Breast epithelium (tissue), 4 donors: Measurements from ENCODE around the gene KIT. TPM values are rescaled to one million over a fixed set of nuclear protein-coding genes. Genes with fewer than 3 reads are reported as not detected.

Experiments used
- DNase-seq, 2 donors: peaks; one replicate each; pipeline ENCODE4 v3.0.0-alpha.2; 2019; ENCODE audit warnings: low spot score in 2 of 2
- H3K27ac ChIP-seq, 2 donors: fragments of 200-600 bp; sonication (generic) in 1 of 2; one replicate each; pipeline ENCODE4 v1.5.1; 2016 to 2019; ENCODE audit warnings: mild to moderate bottlenecking in 1 of 2
- H3K27me3 ChIP-seq, 2 donors: fragments of 200-600 bp; sonication (generic) in 1 of 2; one replicate each; pipeline versions ENCODE4 v1.5.1 to v1.6.0; 2017 to 2019; ENCODE audit warnings: control low read depth in 1 of 2, mild to moderate bottlenecking in 1 of 2
- H3K36me3 ChIP-seq: fragments of 200-600 bp; one replicate; pipeline ENCODE4 v1.5.1; 2019
- H3K4me1 ChIP-seq, 2 donors: fragments of 200-600 bp; sonication (generic); one replicate each; pipeline ENCODE4 v1.5.1; 2016 to 2019; ENCODE audit warnings: control low read depth in 1 of 2
- H3K4me3 ChIP-seq, 3 donors: fragments of 200-600 bp; sonication (generic); 1 replicate in 2 of 3; 2 replicates in 1 of 3; pipeline ENCODE4 v1.5.1; 2016 to 2019; ENCODE audit warnings: mild to moderate bottlenecking in 3 of 3, moderate library complexity in 2 of 3
- H3K9me3 ChIP-seq, 2 donors: fragments of 200-600 bp; sonication (generic) in 1 of 2; one replicate each; pipeline ENCODE4 v1.5.1; 2016 to 2019; ENCODE audit warnings: control low read depth in 1 of 2
- CTCF ChIP-seq, 3 donors: fragments of 450-650 bp; IDR thresholded peaks; one replicate each; pipeline ENCODE4 v1.5.1; 2016 to 2017; ENCODE audit warnings: antibody characterized with exemption in 3 of 3, mild to moderate bottlenecking in 3 of 3, moderate library complexity in 3 of 3
- POLR2A ChIP-seq: fragments of 450-650 bp; IDR thresholded peaks from one replicate; pipeline ENCODE4 v1.6.1; 2016; ENCODE audit warnings: antibody characterized with exemption, mild to moderate bottlenecking, moderate library complexity
- POLR2AphosphoS5 ChIP-seq, 3 donors: sonication (generic); formaldehyde crosslinking; IDR thresholded peaks; one replicate each; pipeline ENCODE4 v1.6.1; 2017; ENCODE audit warnings: antibody characterized with exemption in 3 of 3
- intact Hi-C: fragments of 100-400 bp; cut with DNase I; formaldehyde crosslinking; loops from one replicate; pipeline ENCODE4 v1.15.1; 2023; ENCODE audit warnings: low total_unique reads
- total RNA-seq, 3 donors: library from RNA; depleted of rRNA; stranded (reverse); fragments of >200 nt; gene quantifications; one replicate each; pipeline ENCODE4 v1.1.0, GENCODE V29; 2016

Gene KIT
- total RNA-seq, 3 donors from 2014 or later, result 23.2 to 297 (median 75.4) TPM

GRCh38 chr4:54727346-54727745, 69.6 kb downstream of the KIT start:
- no peak overlapping the region for H3K4me3 ChIP-seq
- intact Hi-C loops, result no loop called here
- no peaks in the 10 kb centered on the region for H3K4me1 ChIP-seq
- no peaks in the 10 kb centered on the region for H3K9me3 ChIP-seq
- no peaks in the 10 kb centered on the region for H3K27me3 ChIP-seq
- H3K27ac ChIP-seq, result no peak overlapping the region
- no peak for DNase-seq
- no peaks in the 10 kb centered on the region for H3K36me3 ChIP-seq
- TF ChIP-seq POLR2AphosphoS5 (IDR thresholded peaks at IDR 0.05) (no peak), CTCF (IDR thresholded peaks at IDR 0.05) (no peak), POLR2A (no peak)

GRCh38 chr4:54728368-54728767, 70.6 kb downstream of the KIT start:
- H3K4me3 ChIP-seq, result no peak overlapping the region
- H3K4me1 ChIP-seq, result no peaks in the 10 kb centered on the region
- TF ChIP-seq CTCF (IDR thresholded peaks at IDR 0.05), result no peak
- no peak for TF ChIP-seq POLR2AphosphoS5 (IDR thresholded peaks at IDR 0.05)
- TF ChIP-seq POLR2A, result no peak
- DNase-seq, result no peak
- H3K36me3 ChIP-seq, result no peaks in the 10 kb centered on the region
- intact Hi-C loops, result no loop called here
- no peak overlapping the region for H3K27ac ChIP-seq
- no peaks in the 10 kb centered on the region for H3K27me3 ChIP-seq
- H3K9me3 ChIP-seq, result no peaks in the 10 kb centered on the region

GRCh38 chr4:54729256-54729655, 71.5 kb downstream of the KIT start:
- Histone ChIP-seq H3K4me1 (no peaks in the 10 kb centered on the region), H3K27ac (no peak overlapping the region), H3K4me3 (no peak overlapping the region), H3K36me3 (no peaks in the 10 kb centered on the region), H3K9me3 (no peaks in the 10 kb centered on the region), H3K27me3 (no peaks in the 10 kb centered on the region)
- no peak for TF ChIP-seq POLR2AphosphoS5 (IDR thresholded peaks at IDR 0.05)
- TF ChIP-seq CTCF (IDR thresholded peaks at IDR 0.05), result no peak
- TF ChIP-seq POLR2A, result no peak
- DNase-seq, result no peak
- intact Hi-C loops, result no loop called here

GRCh38 chr4:54730581-54730980, 72.8 kb downstream of the KIT start:
- intact Hi-C loops, result no loop called here
- no peak for DNase-seq

GRCh38 chr4:54731552-54731951, 73.8 kb downstream of the KIT start:
- no peak overlapping the region for H3K27ac ChIP-seq
- TF ChIP-seq POLR2A, result no peak
- TF ChIP-seq CTCF (IDR thresholded peaks at IDR 0.05), result no peak
- no peak for TF ChIP-seq POLR2AphosphoS5 (IDR thresholded peaks at IDR 0.05)
- H3K4me1 ChIP-seq, result no peaks in the 10 kb centered on the region
- H3K9me3 ChIP-seq, result no peaks in the 10 kb centered on the region
- no peaks in the 10 kb centered on the region for H3K27me3 ChIP-seq
- no peak overlapping the region for H3K4me3 ChIP-seq
- intact Hi-C loops, result no loop called here
- DNase-seq, result no peak
- H3K36me3 ChIP-seq, result no peaks in the 10 kb centered on the region

More at GRCh38 chr4:54730581-54730980, 72.8 kb downstream of the KIT start:
- Histone ChIP-seq H3K27me3 (no peaks in the 10 kb centered on the region), H3K27ac (no peak overlapping the region), H3K36me3 (no peaks in the 10 kb centered on the region), H3K4me3 (no peak overlapping the region), H3K4me1 (no peaks in the 10 kb centered on the region), H3K9me3 (no peaks in the 10 kb centered on the region)
- no peak for TF ChIP-seq POLR2A
- TF ChIP-seq POLR2AphosphoS5 (IDR thresholded peaks at IDR 0.05), result no peak
- no peak for TF ChIP-seq CTCF (IDR thresholded peaks at IDR 0.05)
